ENCODE results near the gene PTPRE.

GRCh38 chr10:127919418-127920271 is 12.7 kb downstream of the PTPRE start:
- no peak for TF ChIP-seq CTCF (IDR thresholded peaks at IDR 0.05; ENCODE audit: low read depth, low read length, missing input control)
- TF ChIP-seq, protein P1, sequence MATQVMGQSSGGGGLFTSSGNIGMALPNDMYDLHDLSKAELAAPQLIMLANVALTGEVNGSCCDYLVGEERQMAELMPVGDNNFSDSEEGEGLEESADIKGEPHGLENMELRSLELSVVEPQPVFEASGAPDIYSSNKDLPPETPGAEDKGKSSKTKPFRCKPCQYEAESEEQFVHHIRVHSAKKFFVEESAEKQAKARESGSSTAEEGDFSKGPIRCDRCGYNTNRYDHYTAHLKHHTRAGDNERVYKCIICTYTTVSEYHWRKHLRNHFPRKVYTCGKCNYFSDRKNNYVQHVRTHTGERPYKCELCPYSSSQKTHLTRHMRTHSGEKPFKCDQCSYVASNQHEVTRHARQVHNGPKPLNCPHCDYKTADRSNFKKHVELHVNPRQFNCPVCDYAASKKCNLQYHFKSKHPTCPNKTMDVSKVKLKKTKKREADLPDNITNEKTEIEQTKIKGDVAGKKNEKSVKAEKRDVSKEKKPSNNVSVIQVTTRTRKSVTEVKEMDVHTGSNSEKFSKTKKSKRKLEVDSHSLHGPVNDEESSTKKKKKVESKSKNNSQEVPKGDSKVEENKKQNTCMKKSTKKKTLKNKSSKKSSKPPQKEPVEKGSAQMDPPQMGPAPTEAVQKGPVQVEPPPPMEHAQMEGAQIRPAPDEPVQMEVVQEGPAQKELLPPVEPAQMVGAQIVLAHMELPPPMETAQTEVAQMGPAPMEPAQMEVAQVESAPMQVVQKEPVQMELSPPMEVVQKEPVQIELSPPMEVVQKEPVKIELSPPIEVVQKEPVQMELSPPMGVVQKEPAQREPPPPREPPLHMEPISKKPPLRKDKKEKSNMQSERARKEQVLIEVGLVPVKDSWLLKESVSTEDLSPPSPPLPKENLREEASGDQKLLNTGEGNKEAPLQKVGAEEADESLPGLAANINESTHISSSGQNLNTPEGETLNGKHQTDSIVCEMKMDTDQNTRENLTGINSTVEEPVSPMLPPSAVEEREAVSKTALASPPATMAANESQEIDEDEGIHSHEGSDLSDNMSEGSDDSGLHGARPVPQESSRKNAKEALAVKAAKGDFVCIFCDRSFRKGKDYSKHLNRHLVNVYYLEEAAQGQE (IDR thresholded peaks at IDR 0.05) = no peak
- TF ChIP-seq SP1 (IDR thresholded peaks at IDR 0.05) = no peak
- TF ChIP-seq YY1 (IDR thresholded peaks at IDR 0.05) = no peak
- TF ChIP-seq, protein P2, sequence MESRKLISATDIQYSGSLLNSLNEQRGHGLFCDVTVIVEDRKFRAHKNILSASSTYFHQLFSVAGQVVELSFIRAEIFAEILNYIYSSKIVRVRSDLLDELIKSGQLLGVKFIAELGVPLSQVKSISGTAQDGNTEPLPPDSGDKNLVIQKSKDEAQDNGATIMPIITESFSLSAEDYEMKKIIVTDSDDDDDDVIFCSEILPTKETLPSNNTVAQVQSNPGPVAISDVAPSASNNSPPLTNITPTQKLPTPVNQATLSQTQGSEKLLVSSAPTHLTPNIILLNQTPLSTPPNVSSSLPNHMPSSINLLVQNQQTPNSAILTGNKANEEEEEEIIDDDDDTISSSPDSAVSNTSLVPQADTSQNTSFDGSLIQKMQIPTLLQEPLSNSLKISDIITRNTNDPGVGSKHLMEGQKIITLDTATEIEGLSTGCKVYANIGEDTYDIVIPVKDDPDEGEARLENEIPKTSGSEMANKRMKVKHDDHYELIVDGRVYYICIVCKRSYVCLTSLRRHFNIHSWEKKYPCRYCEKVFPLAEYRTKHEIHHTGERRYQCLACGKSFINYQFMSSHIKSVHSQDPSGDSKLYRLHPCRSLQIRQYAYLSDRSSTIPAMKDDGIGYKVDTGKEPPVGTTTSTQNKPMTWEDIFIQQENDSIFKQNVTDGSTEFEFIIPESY (IDR thresholded peaks at IDR 0.05) = no peak
- no peak for TF ChIP-seq TAF1 (conservative IDR thresholded peaks at IDR 0.05)
- TF ChIP-seq, protein P3, sequence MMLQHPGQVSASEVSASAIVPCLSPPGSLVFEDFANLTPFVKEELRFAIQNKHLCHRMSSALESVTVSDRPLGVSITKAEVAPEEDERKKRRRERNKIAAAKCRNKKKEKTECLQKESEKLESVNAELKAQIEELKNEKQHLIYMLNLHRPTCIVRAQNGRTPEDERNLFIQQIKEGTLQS (IDR thresholded peaks at IDR 0.05) = no peak
- TF ChIP-seq, protein P4, sequence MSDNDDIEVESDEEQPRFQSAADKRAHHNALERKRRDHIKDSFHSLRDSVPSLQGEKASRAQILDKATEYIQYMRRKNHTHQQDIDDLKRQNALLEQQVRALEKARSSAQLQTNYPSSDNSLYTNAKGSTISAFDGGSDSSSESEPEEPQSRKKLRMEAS (IDR thresholded peaks at IDR 0.05) = no peak
- TF ChIP-seq JUND (IDR thresholded peaks at IDR 0.05) = no peak
- no peak for TF ChIP-seq RAD21 (IDR thresholded peaks at IDR 0.05)
- no peak for TF ChIP-seq EGR1 (IDR thresholded peaks at IDR 0.05; ENCODE audit: low read depth in 2 of 2)
- no peak for TF ChIP-seq RXRA (IDR thresholded peaks at IDR 0.05)
- TF ChIP-seq GABPA (IDR thresholded peaks at IDR 0.05 in 1 of 2, conservative IDR thresholded peaks at IDR 0.05 in 1 of 2) = no peak
- no peak for TF ChIP-seq FOXA1 (IDR thresholded peaks at IDR 0.05)

Data from liver (tissue), 3 donors.